Astrocyte (in vitro differentiated cells and primary cell): ENCODE data around the gene RDH5.

Experiments used
- EZH2 ChIP-seq: IDR thresholded peaks from 2 replicates; pipeline ENCODE4 v1.6.1; 2012; ENCODE audit warnings: mild to moderate bottlenecking, low read length, inconsistent platforms; ENCODE audit not compliant: insufficient read depth
- TF ChIP-seq, protein P1 (sequence below): IDR thresholded peaks from 2 replicates; pipeline ENCODE4 v1.5.1; 2011; ENCODE audit warnings: low read depth, mild to moderate bottlenecking, inconsistent platforms, low read length, moderate library complexity; ENCODE audit not compliant: insufficient read depth

DNA sequence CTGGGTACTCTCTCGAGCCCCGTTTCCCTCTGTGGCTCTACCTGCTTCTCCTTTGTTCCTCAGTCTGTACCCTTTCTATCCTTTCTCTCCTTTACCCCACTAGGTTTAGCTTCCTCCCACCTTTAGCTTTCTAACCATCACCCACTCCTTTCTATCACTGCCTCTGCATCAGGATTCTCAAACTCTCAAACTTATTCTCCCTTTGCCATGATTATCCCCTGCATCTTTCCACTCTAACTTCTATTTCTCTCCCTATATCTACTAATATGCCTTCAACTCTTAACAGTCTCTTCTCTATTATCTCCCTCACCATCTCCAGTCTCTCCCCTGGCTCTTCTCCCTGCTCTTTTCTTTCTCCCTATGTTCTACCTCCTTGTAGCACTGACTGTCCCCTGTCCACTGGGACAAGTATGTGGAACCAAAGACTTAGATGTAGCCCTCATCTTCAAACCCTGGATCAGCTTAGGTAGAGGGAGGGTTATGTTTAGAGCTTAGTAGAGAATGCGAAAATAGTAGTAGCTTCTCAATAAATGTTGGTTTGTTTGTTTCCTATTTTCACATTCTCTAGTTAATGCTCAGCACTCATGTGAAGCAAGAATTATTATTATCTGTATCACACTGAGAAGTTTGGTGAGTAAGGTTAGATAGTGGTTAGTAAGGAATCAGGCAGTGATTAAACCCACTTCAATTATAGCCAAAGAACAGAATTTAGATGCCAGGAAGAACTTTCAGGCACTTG lies 26.1 kb downstream of the RDH5 start:
- no peak for TF ChIP-seq EZH2
- TF ChIP-seq, protein P1, sequence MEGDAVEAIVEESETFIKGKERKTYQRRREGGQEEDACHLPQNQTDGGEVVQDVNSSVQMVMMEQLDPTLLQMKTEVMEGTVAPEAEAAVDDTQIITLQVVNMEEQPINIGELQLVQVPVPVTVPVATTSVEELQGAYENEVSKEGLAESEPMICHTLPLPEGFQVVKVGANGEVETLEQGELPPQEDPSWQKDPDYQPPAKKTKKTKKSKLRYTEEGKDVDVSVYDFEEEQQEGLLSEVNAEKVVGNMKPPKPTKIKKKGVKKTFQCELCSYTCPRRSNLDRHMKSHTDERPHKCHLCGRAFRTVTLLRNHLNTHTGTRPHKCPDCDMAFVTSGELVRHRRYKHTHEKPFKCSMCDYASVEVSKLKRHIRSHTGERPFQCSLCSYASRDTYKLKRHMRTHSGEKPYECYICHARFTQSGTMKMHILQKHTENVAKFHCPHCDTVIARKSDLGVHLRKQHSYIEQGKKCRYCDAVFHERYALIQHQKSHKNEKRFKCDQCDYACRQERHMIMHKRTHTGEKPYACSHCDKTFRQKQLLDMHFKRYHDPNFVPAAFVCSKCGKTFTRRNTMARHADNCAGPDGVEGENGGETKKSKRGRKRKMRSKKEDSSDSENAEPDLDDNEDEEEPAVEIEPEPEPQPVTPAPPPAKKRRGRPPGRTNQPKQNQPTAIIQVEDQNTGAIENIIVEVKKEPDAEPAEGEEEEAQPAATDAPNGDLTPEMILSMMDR, result no peak
